Choroid plexus epithelial cell (primary cell): ENCODE results near the gene ERC2.

Experiments
- DNase-seq: peaks from one replicate; pipeline ENCODE4 v3.0.0-alpha.2; 2010; ENCODE audit warnings: low read depth
- H3K4me3 ChIP-seq: 2 replicates; pipeline ENCODE4 v1.5.1; 2011; ENCODE audit warnings: low read depth, mild to moderate bottlenecking, control low read depth, low read length, moderate library complexity
- CTCF ChIP-seq: conservative IDR thresholded peaks from 2 replicates; pipeline ENCODE4 v1.5.1; 2011; ENCODE audit warnings: low read depth, mild to moderate bottlenecking, control low read depth, inconsistent platforms, low read length, moderate library complexity

ERC2 gene

GRCh38 chr3:55692957-55693558, 775.2 kb downstream of the ERC2 start:
- peak; percentile 74 for DNase-seq
- no peak for TF ChIP-seq CTCF

GRCh38 chr3:55692295-55692956, 775.8 kb downstream of the ERC2 start:
- TF ChIP-seq CTCF: no peak
- H3K4me3 ChIP-seq: no peak overlapping the region
- DNase-seq: no peak

More at GRCh38 chr3:55692957-55693558, 775.2 kb downstream of the ERC2 start:
- H3K4me3 ChIP-seq: no peak overlapping the region

GRCh38 chr3:55691141-55691540, 777.1 kb downstream of the ERC2 start:
- no peak for TF ChIP-seq CTCF
- no peak overlapping the region for H3K4me3 ChIP-seq
- DNase-seq: no peak

- DNase-seq: no peak
- no peak for TF ChIP-seq CTCF
- no peak overlapping the region for H3K4me3 ChIP-seq
Measured at GRCh38 chr3:55690726-55691125, 777.5 kb downstream of the ERC2 start.

- H3K4me3 ChIP-seq: no peak overlapping the region
- TF ChIP-seq CTCF: no peak
- no peak for DNase-seq
Measured at GRCh38 chr3:55690177-55690576, 778.1 kb downstream of the ERC2 start.

GRCh38 chr3:55688154-55688553, 780.1 kb downstream of the ERC2 start:
- no peak overlapping the region for H3K4me3 ChIP-seq
- peak; percentile 46 for DNase-seq
- TF ChIP-seq CTCF: no peak

GRCh38 chr3:55687526-55687925, 780.7 kb downstream of the ERC2 start:
- no peak for TF ChIP-seq CTCF
- no peak for DNase-seq
- H3K4me3 ChIP-seq: no peak overlapping the region
